Right atrium auricular region (tissue), 2 donors: ENCODE data around the gene ACOX1. TPM values are rescaled to one million over a fixed set of nuclear protein-coding genes. Genes with fewer than 3 reads are reported as not detected.

Experiments used
- DNase-seq: peaks from one replicate; pipeline ENCODE4 v3.0.0-alpha.2; 2019; ENCODE audit warnings: low spot score
- H3K27ac ChIP-seq, 2 donors: fragments of 200-600 bp; sonication (generic); 1 replicate in 1 of 2; 2 replicates in 1 of 2; pipeline ENCODE4 v1.5.1; 2016 to 2019
- H3K27me3 ChIP-seq, 2 donors: fragments of 200-600 bp; sonication (generic); one replicate each; pipeline versions ENCODE4 v1.5.1 to v1.6.0; 2017 to 2019
- H3K36me3 ChIP-seq: fragments of 200-600 bp; sonication (generic); one replicate; pipeline ENCODE4 v1.5.1; 2016
- H3K4me1 ChIP-seq, 2 donors: fragments of 200-600 bp; sonication (generic); one replicate each; pipeline versions ENCODE4 v1.5.1 to v1.6.0; 2017 to 2019
- H3K4me3 ChIP-seq, 2 donors: fragments of 200-600 bp; sonication (generic); 1 replicate in 1 of 2; 2 replicates in 1 of 2; pipeline ENCODE4 v1.5.1; 2017 to 2019; ENCODE audit warnings: mild to moderate bottlenecking in 1 of 2, moderate library complexity in 1 of 2
- H3K9me3 ChIP-seq, 2 donors: fragments of 200-600 bp; sonication (generic); one replicate each; pipeline ENCODE4 v1.5.1; 2019
- total RNA-seq, 2 donors: library from RNA; depleted of rRNA; stranded (reverse); fragments of >200 nt; gene quantifications; one replicate each; pipeline ENCODE4 v1.1.0, GENCODE V29; 2016
- TF ChIP-seq, protein P1 (sequence below), 2 donors: fragments of 200-600 bp; sonication (generic); IDR thresholded peaks; one replicate each; pipeline ENCODE4 v1.5.1; 2019; ENCODE audit warnings: antibody characterized with exemption in 2 of 2

ACOX1 gene
- total RNA-seq, 2 donors from 2014 or later: 49.6 to 67.4 TPM

DNA sequence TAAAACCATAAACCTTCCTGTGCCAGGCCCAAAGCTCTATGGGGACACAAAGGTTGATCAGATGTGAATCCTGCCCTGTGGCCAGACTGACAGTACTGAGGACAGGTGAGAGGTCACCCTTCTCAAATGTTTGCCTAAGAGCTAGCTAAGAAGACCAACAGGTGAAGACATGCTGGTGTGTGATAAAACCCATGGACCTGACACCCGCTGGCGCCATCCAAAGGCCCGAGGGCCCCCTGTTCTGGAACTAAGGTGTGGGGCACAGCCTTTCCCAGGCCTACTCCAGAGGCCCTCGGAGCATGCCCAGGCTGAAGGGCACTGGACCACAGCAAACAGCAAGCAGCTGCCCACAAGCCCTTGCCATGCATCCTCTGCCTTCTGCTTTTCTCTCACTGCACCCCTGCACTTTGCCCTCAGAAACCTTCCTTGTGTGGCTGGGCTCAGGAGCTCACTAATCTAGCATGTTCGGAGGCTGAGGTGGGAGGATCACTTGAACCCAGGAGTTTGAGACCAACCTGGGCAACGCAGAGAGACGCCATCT, 16.5 kb upstream of the ACOX1 start:
- no peaks in the 10 kb centered on the region for H3K4me1 ChIP-seq
- TF ChIP-seq, protein P1, sequence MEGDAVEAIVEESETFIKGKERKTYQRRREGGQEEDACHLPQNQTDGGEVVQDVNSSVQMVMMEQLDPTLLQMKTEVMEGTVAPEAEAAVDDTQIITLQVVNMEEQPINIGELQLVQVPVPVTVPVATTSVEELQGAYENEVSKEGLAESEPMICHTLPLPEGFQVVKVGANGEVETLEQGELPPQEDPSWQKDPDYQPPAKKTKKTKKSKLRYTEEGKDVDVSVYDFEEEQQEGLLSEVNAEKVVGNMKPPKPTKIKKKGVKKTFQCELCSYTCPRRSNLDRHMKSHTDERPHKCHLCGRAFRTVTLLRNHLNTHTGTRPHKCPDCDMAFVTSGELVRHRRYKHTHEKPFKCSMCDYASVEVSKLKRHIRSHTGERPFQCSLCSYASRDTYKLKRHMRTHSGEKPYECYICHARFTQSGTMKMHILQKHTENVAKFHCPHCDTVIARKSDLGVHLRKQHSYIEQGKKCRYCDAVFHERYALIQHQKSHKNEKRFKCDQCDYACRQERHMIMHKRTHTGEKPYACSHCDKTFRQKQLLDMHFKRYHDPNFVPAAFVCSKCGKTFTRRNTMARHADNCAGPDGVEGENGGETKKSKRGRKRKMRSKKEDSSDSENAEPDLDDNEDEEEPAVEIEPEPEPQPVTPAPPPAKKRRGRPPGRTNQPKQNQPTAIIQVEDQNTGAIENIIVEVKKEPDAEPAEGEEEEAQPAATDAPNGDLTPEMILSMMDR (IDR thresholded peaks at IDR 0.05): no peak
- no peak overlapping the region for H3K27ac ChIP-seq
- no peaks in the 10 kb centered on the region for H3K27me3 ChIP-seq
- no peak for DNase-seq
- no peaks in the 10 kb centered on the region for H3K9me3 ChIP-seq
- H3K4me3 ChIP-seq: no peak overlapping the region
- peaks cover 5% of the 10 kb centered on the region for H3K36me3 ChIP-seq

DNA sequence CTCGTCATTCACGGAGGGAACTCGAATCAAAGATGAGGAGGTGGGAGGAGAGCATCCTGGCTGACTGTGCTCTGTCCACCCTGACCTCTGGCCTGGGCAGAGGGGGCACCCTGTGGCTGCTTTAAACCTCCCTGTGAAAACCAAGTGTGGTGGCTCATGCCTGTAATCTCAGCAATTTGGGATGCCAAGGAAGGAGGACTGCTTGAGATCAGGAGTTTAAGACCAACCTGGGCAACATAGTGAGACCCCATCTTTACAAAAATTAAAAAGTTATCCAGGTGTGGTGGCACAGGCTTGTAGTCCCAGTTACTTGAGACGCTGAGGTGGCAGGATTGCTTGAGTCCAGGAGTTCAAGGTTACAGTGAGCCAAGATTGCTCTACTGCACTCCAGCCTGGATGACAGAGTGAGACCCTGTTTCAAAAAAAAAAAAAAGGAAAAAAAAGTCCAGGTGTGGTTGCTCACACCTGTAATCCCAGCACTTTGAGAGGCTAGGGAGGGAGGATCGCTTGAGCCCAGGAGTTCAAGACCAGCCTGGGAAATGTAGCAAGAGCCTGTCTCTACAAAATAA, 15.9 kb upstream of the ACOX1 start:
- H3K9me3 ChIP-seq: no peaks in the 10 kb centered on the region
- H3K27ac ChIP-seq: no peak overlapping the region
- TF ChIP-seq, protein P1 (IDR thresholded peaks at IDR 0.05): no peak
- no peaks in the 10 kb centered on the region for H3K27me3 ChIP-seq
- H3K4me1 ChIP-seq: no peaks in the 10 kb centered on the region
- H3K36me3 ChIP-seq: peaks cover 5% of the 10 kb centered on the region
- H3K4me3 ChIP-seq: no peak overlapping the region
- DNase-seq: no peak

DNA sequence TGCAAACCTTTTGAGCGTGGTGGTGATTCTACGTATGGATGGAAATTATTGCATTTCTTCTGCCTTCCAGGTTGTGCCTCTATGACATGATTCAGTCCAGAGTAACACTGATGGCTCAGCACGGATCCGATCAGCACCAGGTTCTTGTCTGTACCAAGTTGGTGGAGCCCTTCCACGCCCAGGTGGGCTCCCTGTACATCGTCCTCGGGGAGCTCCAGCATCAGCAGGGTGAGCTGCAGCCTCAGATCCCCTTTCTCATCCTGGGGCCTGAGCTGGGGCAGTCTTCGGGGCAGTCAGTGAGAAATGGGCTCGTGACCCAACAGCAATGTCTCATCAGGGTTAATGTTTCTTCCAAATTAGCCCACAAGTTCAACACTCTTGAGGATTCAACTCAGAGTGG, 12.4 kb upstream of the ACOX1 start:
- H3K27me3 ChIP-seq: no peaks in the 10 kb centered on the region
- H3K9me3 ChIP-seq: no peaks in the 10 kb centered on the region
- H3K4me1 ChIP-seq: no peaks in the 10 kb centered on the region
- H3K4me3 ChIP-seq: no peak overlapping the region
- H3K27ac ChIP-seq: no peak overlapping the region
- DNase-seq: no peak
- H3K36me3 ChIP-seq: peaks cover 5% of the 10 kb centered on the region
- TF ChIP-seq, protein P1 (IDR thresholded peaks at IDR 0.05): no peak

DNA sequence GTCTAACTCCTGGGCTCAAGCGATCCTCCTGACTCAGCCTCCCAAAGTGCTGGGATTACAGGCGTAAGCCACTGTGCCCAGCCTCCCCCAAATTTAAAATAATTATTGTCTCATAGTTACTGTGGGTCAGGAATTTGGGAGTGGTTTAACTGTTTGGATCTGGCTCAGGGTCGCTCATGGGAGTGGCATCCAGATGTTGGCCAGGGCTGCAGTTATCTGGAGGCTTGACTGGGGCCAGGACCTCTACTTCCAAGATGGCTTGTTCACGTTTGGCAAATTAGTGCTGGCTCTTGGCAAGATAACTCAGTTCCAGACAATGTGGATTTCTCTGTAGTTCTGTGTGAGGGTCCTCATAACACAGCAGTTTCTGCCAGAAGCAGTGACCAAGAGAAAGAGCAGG, 8.1 kb upstream of the ACOX1 start:
- no peaks in the 10 kb centered on the region for H3K27me3 ChIP-seq
- TF ChIP-seq, protein P1 (IDR thresholded peaks at IDR 0.05): no peak
- H3K27ac ChIP-seq: no peak overlapping the region
- no peaks in the 10 kb centered on the region for H3K36me3 ChIP-seq
- H3K4me1 ChIP-seq: peaks cover 0 to 12% of the 10 kb centered on the region in 2 donors
- H3K4me3 ChIP-seq: no peak overlapping the region
- no peak for DNase-seq
- no peaks in the 10 kb centered on the region for H3K9me3 ChIP-seq

DNA sequence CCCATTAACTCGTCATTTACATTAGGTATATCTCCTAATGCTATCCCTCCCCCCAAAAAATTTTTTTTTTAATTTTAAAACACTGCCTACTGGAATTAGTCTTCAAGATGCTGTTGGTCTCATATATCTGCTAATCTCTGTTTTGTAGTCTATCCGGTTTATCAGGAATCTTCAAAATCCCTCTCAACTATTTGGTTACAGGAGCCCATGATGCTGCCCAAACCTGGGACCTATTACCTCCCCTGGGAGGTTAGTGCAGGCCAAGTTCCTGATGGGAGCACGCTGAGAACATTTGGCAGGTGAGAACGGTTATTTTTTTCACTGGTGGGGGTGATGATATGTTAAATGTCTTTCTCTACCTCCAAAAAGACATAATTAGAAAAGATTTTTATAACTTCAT, 7.0 kb upstream of the ACOX1 start:
- no peak overlapping the region for H3K27ac ChIP-seq
- no peaks in the 10 kb centered on the region for H3K27me3 ChIP-seq
- H3K9me3 ChIP-seq: no peaks in the 10 kb centered on the region
- no peak for DNase-seq
- no peaks in the 10 kb centered on the region for H3K36me3 ChIP-seq
- no peak overlapping the region for H3K4me3 ChIP-seq
- peaks cover 0 to 17% of the 10 kb centered on the region in 2 donors for H3K4me1 ChIP-seq
- TF ChIP-seq, protein P1 (IDR thresholded peaks at IDR 0.05): no peak
